NCI-H1105 (cell line): ENCODE data around the gene FAM193B.
"Not testable (repeated sequence)": the region's sequence is repeated elsewhere in the genome, so short reads cannot be mapped to it uniquely, and the experiment has no call there.

Source experiments
- DNase-seq: peaks from one replicate; lab custom pipeline; 2025; lab: John Stamatoyannopoulos, UW

FAM193B gene

GRCh38 chr5:177537389-177538361, 16.7 kb downstream of the FAM193B start:
- no peak for DNase-seq

- DNase-seq, result no peak
These were observed 18.0 kb downstream of the FAM193B start for GRCh38 chr5:177536386-177536785.

GRCh38 chr5:177535125-177535524, 19.2 kb downstream of the FAM193B start:
- no peak for DNase-seq

GRCh38 chr5:177534433-177534832, 19.9 kb downstream of the FAM193B start:
- DNase-seq, result not testable (repeated sequence)

- no peak for DNase-seq
These were observed 23.0 kb downstream of the FAM193B start for GRCh38 chr5:177531209-177531940.

GRCh38 chr5:177530638-177531037, 23.7 kb downstream of the FAM193B start:
- DNase-seq, result no peak

- no peak for DNase-seq
These were observed 24.8 kb downstream of the FAM193B start for GRCh38 chr5:177529247-177530203.

- DNase-seq, result no peak
These were observed 25.7 kb downstream of the FAM193B start for GRCh38 chr5:177528631-177529030.

GRCh38 chr5:177527595-177527994, 26.8 kb downstream of the FAM193B start:
- DNase-seq, result no peak

GRCh38 chr5:177526791-177527190, 27.6 kb downstream of the FAM193B start:
- DNase-seq, result no peak

- DNase-seq, result no peak
These were observed 28.2 kb downstream of the FAM193B start for GRCh38 chr5:177526191-177526590.

- DNase-seq, result no peak
These were observed 29.3 kb downstream of the FAM193B start for GRCh38 chr5:177524941-177525655.

GRCh38 chr5:177524539-177524900, 29.8 kb downstream of the FAM193B start:
- DNase-seq, result no peak

GRCh38 chr5:177523711-177524538, 30.4 kb downstream of the FAM193B start:
- no peak for DNase-seq

- no peak for DNase-seq
These were observed 33.3 kb downstream of the FAM193B start for GRCh38 chr5:177520916-177521513.

GRCh38 chr5:177520271-177520670, 34.1 kb downstream of the FAM193B start:
- DNase-seq, result no peak

- no peak for DNase-seq
These were observed 34.7 kb downstream of the FAM193B start for GRCh38 chr5:177519463-177520235.

GRCh38 chr5:177516601-177517568, 37.5 kb downstream of the FAM193B start, which contains the start of gene DDX41:
Gene DDX41, minus strand, starts transcription at chr5:177516961. Its CDS starts 16 bp downstream, at chr5:177516945.
- peak; percentile 88 for DNase-seq
